CD14-positive monocyte (primary cell): ENCODE measurements around the gene YES1. TPM values are rescaled to one million over a fixed set of nuclear protein-coding genes. Genes with fewer than 3 reads are reported as not detected.

Source experiments
- DNase-seq, 3 donors: peaks; one replicate each; pipeline ENCODE4 v3.0.0-alpha.2; 2011 to 2022
- H2AFZ ChIP-seq: 2 replicates; pipeline ENCODE4 v1.6.0; 2012; ENCODE audit warnings: mild to moderate bottlenecking, low read depth, low read length, inconsistent platforms; ENCODE audit not compliant: insufficient read depth, poor library complexity, severe bottlenecking
- H3K27ac ChIP-seq, 2 donors: 1 replicate in 1 of 2; 2 replicates in 1 of 2; pipeline ENCODE4 v1.5.1; 2012 to 2013; ENCODE audit warnings: low read length in 2 of 2, control low read depth in 1 of 2, inconsistent platforms in 1 of 2, low read depth in 1 of 2, mild to moderate bottlenecking in 1 of 2
- H3K27me3 ChIP-seq, 2 donors: one replicate each; pipeline versions ENCODE4 v1.6.0 to v1.6.1; 2011 to 2013; ENCODE audit warnings: low read length in 2 of 2; ENCODE audit not compliant: control insufficient read depth in 2 of 2, insufficient read depth in 2 of 2
- H3K36me3 ChIP-seq, 2 donors: replicated peaks in 1 of 2; 1 replicate in 1 of 2; 2 replicates in 1 of 2; pipeline versions ENCODE4 v1.5.1 to v1.6.1; 2012 to 2013; ENCODE audit warnings: low read length in 2 of 2, control low read depth in 1 of 2, inconsistent platforms in 1 of 2, mild to moderate bottlenecking in 1 of 2; ENCODE audit not compliant: insufficient read depth in 2 of 2, control insufficient read depth in 1 of 2
- H3K4me1 ChIP-seq, 2 donors: 1 replicate in 1 of 2; 2 replicates in 1 of 2; pipeline versions ENCODE4 v1.5.1 to v1.6.1; 2012 to 2013; ENCODE audit warnings: low read length in 2 of 2, control low read depth in 1 of 2, inconsistent platforms in 1 of 2, mild to moderate bottlenecking in 1 of 2, moderate library complexity in 1 of 2; ENCODE audit not compliant: insufficient read depth in 2 of 2, control insufficient read depth in 1 of 2
- H3K4me2 ChIP-seq: replicated peaks from 2 replicates; pipeline ENCODE3; 2012; ENCODE audit warnings: low read length, moderate library complexity, mild to moderate bottlenecking; ENCODE audit not compliant: poor library complexity, severe bottlenecking; ENCODE audit errors: extremely low read depth
- H3K4me3 ChIP-seq, 3 experiments: fragments of 200-600 bp in 1 of 3; sonication (generic) in 1 of 3; replicated peaks in 1 of 3; 1 replicate in 2 of 3; 2 replicates in 1 of 3; pipeline ENCODE4 v1.5.1; 2011 to 2013; ENCODE audit warnings: low read length in 3 of 3, mild to moderate bottlenecking in 3 of 3, control low read depth in 2 of 3, low read depth in 2 of 3, inconsistent platforms in 1 of 3, moderate library complexity in 1 of 3
- H3K79me2 ChIP-seq: 2 replicates; pipeline ENCODE4 v1.6.0; 2012; ENCODE audit warnings: mild to moderate bottlenecking, control low read depth, inconsistent platforms, low read length, moderate library complexity; ENCODE audit not compliant: insufficient read depth
- H3K9ac ChIP-seq: 2 replicates; pipeline ENCODE4 v1.6.0; 2017; ENCODE audit warnings: low read length, mild to moderate bottlenecking; ENCODE audit not compliant: insufficient read depth, poor library complexity, severe bottlenecking
- H3K9me3 ChIP-seq, 2 donors: replicated peaks in 1 of 2; 1 replicate in 1 of 2; 2 replicates in 1 of 2; pipeline versions ENCODE4 v1.5.1 to v1.6.1; 2012 to 2013; ENCODE audit warnings: low read length in 2 of 2, control low read depth in 1 of 2; ENCODE audit not compliant: control insufficient read depth in 1 of 2, insufficient read depth in 1 of 2
- H4K20me1 ChIP-seq: 2 replicates; pipeline ENCODE4 v1.6.0; 2012; ENCODE audit warnings: mild to moderate bottlenecking, low read length, control low read depth, moderate library complexity; ENCODE audit not compliant: insufficient read depth
- H3K27ac Mint-ChIP-seq, 7 donors: one replicate each; pipeline ENCODE4 v1.8.0; 2020; ENCODE audit warnings: mild to moderate bottlenecking in 7 of 7, mixed read lengths in 7 of 7, moderate library complexity in 6 of 7, inconsistent platforms in 2 of 7
- H3K27me3 Mint-ChIP-seq, 3 donors: one replicate each; pipeline ENCODE4 v1.8.0; 2021 to 2022; ENCODE audit warnings: low read depth in 3 of 3, mild to moderate bottlenecking in 3 of 3, mixed read lengths in 3 of 3, moderate library complexity in 3 of 3, inconsistent platforms in 1 of 3
- H3K36me3 Mint-ChIP-seq, 2 donors: one replicate each; pipeline ENCODE4 v1.8.0; 2020; ENCODE audit warnings: mixed read lengths in 2 of 2, inconsistent platforms in 1 of 2, mild to moderate bottlenecking in 1 of 2
- H3K4me1 Mint-ChIP-seq: one replicate; pipeline ENCODE4 v1.8.0; 2020; ENCODE audit warnings: mild to moderate bottlenecking, mixed read lengths
- H3K4me3 Mint-ChIP-seq, 2 donors: one replicate each; pipeline ENCODE4 v1.8.0; 2020; ENCODE audit warnings: mild to moderate bottlenecking in 2 of 2, mixed read lengths in 2 of 2, moderate library complexity in 1 of 2
- H3K9me3 Mint-ChIP-seq, 7 donors: one replicate each; pipeline ENCODE4 v1.8.0; 2020 to 2022; ENCODE audit warnings: mixed read lengths in 7 of 7, mild to moderate bottlenecking in 6 of 7, moderate library complexity in 6 of 7, inconsistent platforms in 2 of 7
- WGBS: methylation state at CpG from one replicate; pipeline ENCODE4 v1.1.5; 2013; ENCODE audit warnings: missing lambda C conversion rate; ENCODE audit not compliant: insufficient coverage; 5-methylcytosine and 5-hydroxymethylcytosine counted together
- intact Hi-C, 2 donors: fragments of 100-400 bp; cut with micrococcal nuclease; formaldehyde crosslinking; loops; one replicate each; pipeline versions ENCODE4 v1.15.0 to v1.15.1; 2023
- polyA plus RNA-seq, 3 donors: library from polyadenylated mRNA; depleted of rRNA in 1 of 3; unstranded in 2 of 3; stranded (reverse) in 1 of 3; fragments of 300-500 nt in 2 of 3; fragments of >200 nt in 1 of 3; fragmentation: Illumina TruSeq in 2 of 3; gene quantifications; 1 replicate in 2 of 3; 2 replicates in 1 of 3; pipeline ENCODE4 v1.2.3, GENCODE V29; 2012 to 2021
- TF ChIP-seq, protein P1 (sequence below): fragments of 200-600 bp; IDR thresholded peaks from one replicate; pipeline ENCODE4 v1.8.0; 2022; ENCODE audit warnings: antibody characterized with exemption, mild to moderate bottlenecking

Gene YES1
- polyA plus RNA-seq, 3 donors: not detected

- peaks cover 14 to 32% (median 26%) of the 10 kb centered on the region in 7 donors for H3K9me3 Mint-ChIP-seq
- Histone ChIP-seq H3K36me3 (no peaks in the 10 kb centered on the region), H3K4me3 (no peak overlapping the region), H3K4me1 (peaks cover 22 to 31% of the 10 kb centered on the region in 2 donors), H3K4me2 (no peak overlapping the region), H3K9ac (no peak overlapping the region), H3K9me3 (peaks cover 14 to 41% of the 10 kb centered on the region in 2 donors), H3K79me2 (no peaks in the 10 kb centered on the region), H2AFZ (no peak overlapping the region), H3K27me3 (peaks cover 85 to 98% of the 10 kb centered on the region in 2 donors), H3K27ac (no peak overlapping the region), H4K20me1 (peaks cover 42% of the 10 kb centered on the region)
- H3K36me3 Mint-ChIP-seq: peaks cover 8 to 12% of the 10 kb centered on the region in 2 donors
- peaks cover 21% of the 10 kb centered on the region for H3K4me1 Mint-ChIP-seq
- TF ChIP-seq, protein P1, sequence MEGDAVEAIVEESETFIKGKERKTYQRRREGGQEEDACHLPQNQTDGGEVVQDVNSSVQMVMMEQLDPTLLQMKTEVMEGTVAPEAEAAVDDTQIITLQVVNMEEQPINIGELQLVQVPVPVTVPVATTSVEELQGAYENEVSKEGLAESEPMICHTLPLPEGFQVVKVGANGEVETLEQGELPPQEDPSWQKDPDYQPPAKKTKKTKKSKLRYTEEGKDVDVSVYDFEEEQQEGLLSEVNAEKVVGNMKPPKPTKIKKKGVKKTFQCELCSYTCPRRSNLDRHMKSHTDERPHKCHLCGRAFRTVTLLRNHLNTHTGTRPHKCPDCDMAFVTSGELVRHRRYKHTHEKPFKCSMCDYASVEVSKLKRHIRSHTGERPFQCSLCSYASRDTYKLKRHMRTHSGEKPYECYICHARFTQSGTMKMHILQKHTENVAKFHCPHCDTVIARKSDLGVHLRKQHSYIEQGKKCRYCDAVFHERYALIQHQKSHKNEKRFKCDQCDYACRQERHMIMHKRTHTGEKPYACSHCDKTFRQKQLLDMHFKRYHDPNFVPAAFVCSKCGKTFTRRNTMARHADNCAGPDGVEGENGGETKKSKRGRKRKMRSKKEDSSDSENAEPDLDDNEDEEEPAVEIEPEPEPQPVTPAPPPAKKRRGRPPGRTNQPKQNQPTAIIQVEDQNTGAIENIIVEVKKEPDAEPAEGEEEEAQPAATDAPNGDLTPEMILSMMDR: no peak
- peak overlapping the region in 1 of 2 donors; percentile 65 for H3K4me3 Mint-ChIP-seq
- peaks cover 81 to 92% (median 88%) of the 10 kb centered on the region in 3 donors for H3K27me3 Mint-ChIP-seq
- DNase-seq: no peak
- H3K27ac Mint-ChIP-seq: no peak overlapping the region
- WGBS: 85% methylated on average over 2 of the region's 4 CpGs
- intact Hi-C loops: no loop called here
Observed at GRCh38 chr18:816088-816653, 4.1 kb upstream of the YES1 start.

GRCh38 chr18:815353-815752 is 3.3 kb upstream of the YES1 start:
- Histone ChIP-seq H3K9me3 (peaks cover 14 to 42% of the 10 kb centered on the region in 2 donors), H3K27me3 (peaks cover 85 to 98% of the 10 kb centered on the region in 2 donors), H3K4me2 (no peak overlapping the region), H3K9ac (no peak overlapping the region), H4K20me1 (peaks cover 43% of the 10 kb centered on the region), H3K79me2 (no peaks in the 10 kb centered on the region), H3K36me3 (no peaks in the 10 kb centered on the region), H2AFZ (no peak overlapping the region), H3K4me3 (no peak overlapping the region), H3K27ac (no peak overlapping the region), H3K4me1 (peaks cover 23 to 31% of the 10 kb centered on the region in 2 donors)
- Mint-ChIP-seq H3K4me3 (peak overlapping the region in 1 of 2 donors; percentile 86), H3K27ac (no peak overlapping the region), H3K4me1 (peaks cover 24% of the 10 kb centered on the region), H3K9me3 (peaks cover 14 to 33% (median 28%) of the 10 kb centered on the region in 7 donors), H3K27me3 (peaks cover 83 to 92% (median 90%) of the 10 kb centered on the region in 3 donors), H3K36me3 (peaks cover 8 to 12% of the 10 kb centered on the region in 2 donors)
- WGBS: no CpG with 5 or more reads among the region's 3 CpGs
- TF ChIP-seq, protein P1: no peak
- DNase-seq: no peak
- intact Hi-C loops: no loop called here
